Panc1 (cell line): Measurements from ENCODE around the gene CUEDC1.

Source experiments
- CTCF ChIP-seq: fragments of 450-650 bp; IDR thresholded peaks from 2 replicates; pipeline ENCODE4 v1.5.1; 2017; ENCODE audit warnings: mild to moderate bottlenecking
- REST ChIP-seq, 2 experiments: IDR thresholded peaks; 2 replicates each; pipeline ENCODE4 v1.6.1; 2011 to 2012; ENCODE audit warnings: low read depth in 2 of 2, control low read depth in 1 of 2, low read length in 1 of 2, mild to moderate bottlenecking in 1 of 2, moderate library complexity in 1 of 2; ENCODE audit not compliant: insufficient read depth in 1 of 2

GRCh38 chr17:58002973-58003372, 47.8 kb upstream of the CUEDC1 start:
- TF ChIP-seq CTCF: no peak
- TF ChIP-seq REST (IDR thresholded peaks at IDR 0.05; ENCODE audit: insufficient read depth in 1 of 2, low read depth in 2 of 2, low read length in 1 of 2): no peak
